Measurements from ENCODE around the gene ATG7.

GRCh38 chr3:11285471-11285870, 13.3 kb downstream of the ATG7 start:
- TF ChIP-seq ZNF248 (tag by site-specific recombination; IDR thresholded peaks at IDR 0.05) (no peak), CTCF (tag by site-specific recombination; IDR thresholded peaks at IDR 0.05) (no peak), BCL11A (tag by site-specific recombination; IDR thresholded peaks at IDR 0.05; ENCODE audit: low read depth) (no peak), KLF9 (tag by site-specific recombination; IDR thresholded peaks at IDR 0.05; ENCODE audit: low read depth) (no peak), ZBTB7A (tag by site-specific recombination; IDR thresholded peaks at IDR 0.05; ENCODE audit: low read depth) (no peak), ZNF24 (tag by site-specific recombination; IDR thresholded peaks at IDR 0.05) (no peak), ZBTB1 (tag by site-specific recombination; IDR thresholded peaks at IDR 0.05) (no peak), ZNF707 (tag by site-specific recombination; IDR thresholded peaks at IDR 0.05) (no peak), ZNF501 (tag by site-specific recombination; IDR thresholded peaks at IDR 0.05) (no peak), ZBTB44 (tag by site-specific recombination; IDR thresholded peaks at IDR 0.05) (no peak), ZBTB8A (tag by site-specific recombination; IDR thresholded peaks at IDR 0.05) (no peak), ZNF513 (tag by site-specific recombination; IDR thresholded peaks at IDR 0.05) (no peak), KLF16 (tag by site-specific recombination; IDR thresholded peaks at IDR 0.05) (no peak), ZNF830 (tag by site-specific recombination; IDR thresholded peaks at IDR 0.05; ENCODE audit: low read depth) (no peak)
